ENCODE results near the gene PLK2.

PLK2 gene

DNA sequence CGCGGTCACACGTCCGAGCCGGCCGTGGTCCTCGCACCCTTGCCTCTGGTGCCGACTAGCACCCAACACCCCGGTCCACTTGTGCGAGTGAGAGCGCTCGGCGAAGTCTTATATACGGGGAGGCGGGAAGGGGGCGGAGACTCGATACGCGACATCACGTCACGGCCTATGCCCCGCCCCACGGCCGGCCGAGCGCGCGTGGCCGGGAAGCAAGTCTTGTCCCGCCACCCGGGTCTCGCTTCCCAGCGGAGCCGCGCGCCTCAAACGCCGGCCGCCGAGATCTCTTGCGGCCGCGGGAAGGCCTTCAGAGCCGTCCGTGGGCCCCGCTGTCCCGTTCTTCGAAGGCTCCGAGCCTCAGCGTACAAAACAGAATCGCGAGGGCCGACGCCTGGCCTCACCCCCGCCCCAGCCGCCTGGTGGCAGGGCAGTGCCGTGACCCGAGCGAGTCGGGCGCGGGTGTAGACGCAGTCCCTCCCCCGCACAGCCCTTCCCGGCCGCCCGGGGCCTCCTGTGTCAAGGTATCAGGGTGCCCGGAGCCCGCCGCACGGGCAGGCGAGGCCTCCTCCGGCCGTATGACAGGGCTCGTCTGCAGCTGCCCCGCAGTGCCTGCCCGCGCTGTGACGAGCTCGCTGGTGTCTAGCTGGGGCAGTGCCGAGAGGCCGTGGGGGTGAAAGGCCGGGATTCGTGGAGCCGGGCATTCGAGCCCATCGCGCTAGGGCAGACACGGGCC, at the start of gene PLK2:
Gene PLK2 (minus strand): TSS at position 85 of the 730 bp plus-strand sequence. CDS start 127 bp downstream, outside the sequence.
- peak; percentile 85 for DNase-seq (ENCODE audit: low spot score)

DNA sequence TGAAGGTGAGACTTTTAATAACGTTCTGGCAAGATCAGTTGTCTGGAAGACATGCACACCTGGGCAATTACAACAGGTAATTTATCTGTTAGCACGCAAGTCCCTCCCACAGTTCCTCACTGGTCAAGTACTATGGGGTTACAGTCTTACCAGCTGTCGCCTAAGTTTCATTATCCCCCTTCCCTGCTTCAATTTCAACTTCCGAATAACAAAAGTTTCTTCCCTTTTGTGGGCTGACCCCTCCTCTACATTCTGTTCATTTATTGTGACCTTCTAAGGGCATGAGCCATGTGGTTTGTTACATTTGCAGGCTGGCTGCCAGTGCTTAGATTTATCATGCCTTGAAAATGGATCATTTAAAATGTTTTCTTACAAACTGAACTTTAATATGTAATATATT, 47.8 kb upstream of the PLK2 start:
- no peak for DNase-seq (ENCODE audit: low spot score)

DNA sequence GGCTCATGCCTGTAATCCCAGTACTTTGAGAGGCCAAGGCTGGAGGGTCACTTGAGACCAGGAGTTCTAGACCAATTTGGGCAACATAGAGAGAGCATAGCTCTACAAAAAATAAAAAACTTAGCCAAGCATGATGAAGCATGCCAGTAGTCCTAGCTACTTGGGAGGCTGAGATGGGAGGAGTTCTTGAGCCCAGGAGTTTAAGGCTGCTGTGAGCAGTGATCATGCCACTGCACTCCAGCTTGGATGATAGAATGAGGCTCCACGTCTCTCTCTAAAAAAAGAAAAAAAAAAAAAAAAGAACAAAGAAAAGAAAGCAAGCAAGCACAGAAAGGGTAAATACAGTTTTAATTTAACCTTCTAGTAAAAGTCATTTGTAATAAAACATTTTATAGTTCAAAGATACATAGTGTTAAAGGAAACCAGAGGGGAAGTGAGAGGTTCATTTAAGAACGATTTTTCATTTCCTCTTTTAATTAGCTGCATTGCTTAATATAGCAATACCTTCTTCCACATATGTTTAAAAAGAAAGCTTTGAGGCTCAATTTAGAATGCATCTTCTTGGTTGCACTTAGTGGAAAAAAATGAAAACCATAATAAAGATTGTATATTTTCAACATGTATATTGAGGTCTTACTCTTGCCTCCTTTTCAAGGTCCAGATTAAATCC, 46.2 kb upstream of the PLK2 start:
- DNase-seq (ENCODE audit: low spot score) = no peak

DNA sequence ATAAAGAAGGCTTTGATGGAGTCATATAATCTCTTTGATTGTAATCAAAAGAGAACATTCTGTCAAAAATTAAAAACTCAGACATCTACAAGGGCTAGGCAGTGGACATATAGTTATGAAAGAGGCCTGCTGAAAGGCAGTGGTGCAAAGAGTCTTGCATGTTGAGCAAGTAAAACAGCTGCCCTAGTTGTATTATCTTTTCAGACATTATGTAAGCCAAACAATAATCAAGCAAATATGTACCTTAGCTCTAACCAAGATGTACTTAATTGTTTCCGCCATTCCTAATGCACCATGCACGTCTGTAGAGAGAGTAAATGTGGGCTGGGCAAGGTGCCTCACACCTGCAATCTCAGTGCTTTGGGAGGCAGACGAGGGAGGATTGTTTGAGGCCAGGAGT, 45.6 kb upstream of the PLK2 start:
- no peak for DNase-seq (ENCODE audit: low spot score)

DNA sequence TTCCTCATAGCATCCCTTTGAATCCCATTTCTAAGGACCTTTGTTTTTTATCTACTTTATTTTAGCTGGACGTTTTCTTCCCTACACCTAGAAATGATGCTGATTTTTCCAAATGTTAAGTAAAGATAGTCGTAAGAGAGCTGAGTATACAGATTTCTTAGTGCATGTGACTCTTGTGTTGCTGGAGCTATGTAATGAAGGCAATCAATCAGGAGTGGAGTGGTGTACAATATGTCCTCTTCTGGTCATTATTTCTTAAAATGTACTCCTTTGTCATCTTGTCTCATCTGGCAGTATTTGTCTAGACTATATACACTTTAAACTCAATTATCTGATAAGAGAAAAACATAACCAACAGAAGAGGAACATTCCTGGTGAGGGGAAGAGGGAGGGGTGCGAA, 44.9 kb upstream of the PLK2 start:
- no peak for DNase-seq (ENCODE audit: low spot score)

DNA sequence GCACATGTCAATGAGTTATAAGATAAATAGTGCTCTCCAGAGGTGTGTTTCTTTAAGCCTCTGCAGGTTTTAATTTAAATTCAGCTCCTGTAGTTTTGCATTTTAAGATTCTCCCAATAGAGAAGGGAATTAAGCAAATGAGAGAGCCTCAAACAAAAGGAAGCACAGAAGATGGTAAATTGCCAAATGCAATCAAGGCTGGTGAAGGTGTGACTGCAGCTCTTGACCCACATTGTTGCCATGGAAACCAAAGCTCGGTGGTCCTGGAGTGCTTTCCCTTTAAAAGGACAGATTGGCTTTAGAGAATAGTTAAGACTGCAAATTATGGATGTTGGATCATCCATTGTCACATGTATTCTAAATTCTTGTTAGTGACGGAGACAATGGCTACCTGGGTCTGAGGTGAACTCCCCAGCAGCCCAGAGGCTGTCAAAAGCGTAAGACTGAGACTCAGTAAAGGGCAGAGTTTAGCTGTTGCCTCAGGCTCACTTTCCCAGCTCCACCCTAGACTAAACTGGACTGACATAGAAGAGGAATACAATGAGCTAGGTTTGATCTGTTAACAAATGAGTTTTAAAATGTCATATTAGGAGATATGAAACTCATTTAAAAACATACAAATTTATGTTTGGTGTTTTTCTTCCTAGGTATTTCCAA, 43.6 kb upstream of the PLK2 start:
- no peak for DNase-seq (ENCODE audit: low spot score)

DNA sequence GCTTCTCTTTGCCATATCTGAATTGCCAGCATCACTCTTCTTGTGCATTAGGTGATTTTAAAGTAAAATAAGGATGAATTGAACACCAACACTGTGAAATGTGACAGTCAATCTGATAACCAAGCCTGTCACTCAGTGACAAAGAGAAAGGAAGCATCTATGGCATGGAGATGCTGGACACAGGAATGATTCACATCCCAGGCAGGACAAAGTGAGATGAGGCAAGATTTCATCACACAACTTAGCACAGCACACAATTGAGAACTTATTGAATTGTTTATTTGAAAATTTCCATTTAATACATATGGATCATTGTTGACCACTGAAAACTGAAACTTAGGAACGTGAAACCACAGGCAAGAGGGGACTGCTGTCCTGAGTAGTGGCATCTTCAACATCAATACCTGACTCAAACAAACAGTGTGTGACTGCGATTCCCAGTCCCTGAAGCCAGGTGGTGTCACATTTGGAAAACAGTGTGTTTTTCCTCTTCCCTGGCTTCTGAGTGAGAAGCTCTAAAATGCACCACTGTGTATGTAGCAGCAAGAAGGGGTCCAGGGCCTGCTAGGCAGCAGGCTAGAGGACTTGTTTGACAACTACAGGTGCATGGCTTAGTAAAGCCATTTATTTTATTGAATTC, 42.0 kb upstream of the PLK2 start:
- DNase-seq (ENCODE audit: low spot score) = peak; percentile 29

DNA sequence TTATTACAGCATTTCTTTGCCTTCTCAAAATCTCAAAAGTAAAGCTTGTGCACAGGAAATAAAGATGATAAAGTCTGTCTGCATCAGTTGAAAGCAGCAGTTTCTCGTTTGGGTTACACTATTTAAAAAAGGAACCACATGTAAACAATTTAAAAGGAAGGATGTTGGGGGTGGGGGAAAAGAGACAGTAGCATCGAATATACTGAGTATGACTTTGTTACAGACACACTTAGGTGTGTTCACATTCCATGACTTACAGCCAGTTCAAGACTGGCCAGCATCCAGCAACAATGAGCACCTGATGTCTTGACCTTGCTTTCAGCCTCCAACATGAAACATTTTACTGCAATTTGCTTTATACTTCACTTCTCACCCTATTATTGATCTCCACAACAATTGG, 40.1 kb upstream of the PLK2 start:
- DNase-seq (ENCODE audit: low spot score) = no peak

DNA sequence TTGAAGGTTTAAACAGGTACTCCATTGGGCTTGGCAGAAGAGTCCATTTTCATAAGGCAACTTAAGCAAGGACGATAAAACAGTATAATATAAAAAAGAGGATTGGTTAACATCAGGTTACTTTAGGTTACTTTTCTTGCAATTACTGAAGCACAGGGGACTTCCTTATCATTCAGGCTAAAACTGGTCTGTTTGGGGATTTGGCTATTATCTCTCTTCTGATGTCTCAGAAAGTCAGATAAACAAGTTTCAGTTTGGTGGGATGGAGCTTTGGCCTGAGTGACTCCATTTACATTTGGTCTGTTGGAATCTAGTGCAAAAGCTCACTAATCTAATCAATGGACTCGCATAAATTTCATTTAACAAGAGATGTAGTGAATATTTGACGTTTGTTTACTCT, 39.3 kb upstream of the PLK2 start:
- no peak for DNase-seq (ENCODE audit: low spot score)

DNA sequence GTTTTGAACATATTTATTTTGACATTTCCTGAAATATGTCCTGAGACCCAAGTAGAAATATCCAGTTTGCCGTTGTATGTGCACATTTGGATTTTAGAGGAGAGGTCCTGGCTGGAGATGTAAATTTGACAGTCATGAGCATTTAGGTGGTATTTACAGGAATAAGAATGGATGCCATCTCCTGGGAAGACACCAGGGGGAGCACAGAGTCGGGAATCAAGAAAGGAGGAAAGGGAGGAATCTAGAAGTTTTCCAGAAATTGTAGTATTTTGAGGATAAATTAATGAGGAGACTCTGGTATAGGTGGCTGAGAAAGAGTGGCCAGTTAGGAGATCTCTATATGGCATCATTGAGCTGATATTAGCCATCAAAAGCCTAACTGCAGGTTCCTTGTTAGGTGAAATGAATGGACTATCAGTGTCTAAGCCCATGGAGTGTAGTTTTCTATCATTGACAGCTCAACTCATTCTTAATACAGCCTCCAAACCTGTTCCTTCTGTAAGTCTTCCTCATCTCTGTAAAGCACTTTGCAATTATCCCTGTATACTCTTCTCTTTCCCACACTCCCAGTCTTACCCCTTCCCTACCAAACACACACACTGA, 38.6 kb upstream of the PLK2 start:
- peak; percentile 46 for DNase-seq (ENCODE audit: low spot score)

DNA sequence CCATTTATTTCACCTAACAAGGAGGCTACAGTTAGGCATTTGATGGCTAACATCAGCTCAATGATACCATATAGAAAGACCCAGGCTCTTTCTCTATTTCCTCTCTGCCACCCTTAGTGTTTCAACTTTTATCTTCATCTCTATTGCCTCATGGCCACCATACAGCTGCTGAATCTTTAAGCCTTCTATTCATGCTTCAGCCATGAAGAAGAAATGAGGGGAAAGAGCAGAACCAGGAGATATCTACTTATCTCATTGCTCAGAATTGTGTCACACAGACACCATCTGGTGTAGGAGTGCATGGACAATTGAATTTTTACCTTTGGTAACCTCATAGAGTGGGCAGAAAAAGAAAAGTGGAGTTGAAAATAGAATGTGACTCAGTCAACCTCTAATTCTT, 38.0 kb upstream of the PLK2 start:
- DNase-seq (ENCODE audit: low spot score) = no peak

DNA sequence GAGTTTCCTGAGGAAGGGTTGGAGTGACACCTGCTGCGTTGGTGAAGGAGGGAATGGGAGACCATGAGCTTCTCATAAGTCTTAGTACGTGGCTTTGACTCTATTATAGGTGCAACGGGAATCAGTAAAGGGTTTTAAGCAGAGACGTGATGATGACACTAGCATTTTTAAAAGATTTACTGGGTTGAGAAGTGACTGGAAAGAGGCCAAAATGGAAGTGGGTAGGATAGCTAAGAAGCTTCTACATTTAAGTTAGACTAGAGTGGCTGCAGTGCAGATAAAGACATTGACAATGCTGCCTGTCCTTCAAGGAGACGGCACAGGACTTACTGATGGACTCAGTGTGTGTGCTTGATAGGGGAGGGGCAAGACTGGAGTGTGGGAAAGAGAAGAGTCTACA, 37.5 kb upstream of the PLK2 start:
- no peak for DNase-seq (ENCODE audit: low spot score)

DNA sequence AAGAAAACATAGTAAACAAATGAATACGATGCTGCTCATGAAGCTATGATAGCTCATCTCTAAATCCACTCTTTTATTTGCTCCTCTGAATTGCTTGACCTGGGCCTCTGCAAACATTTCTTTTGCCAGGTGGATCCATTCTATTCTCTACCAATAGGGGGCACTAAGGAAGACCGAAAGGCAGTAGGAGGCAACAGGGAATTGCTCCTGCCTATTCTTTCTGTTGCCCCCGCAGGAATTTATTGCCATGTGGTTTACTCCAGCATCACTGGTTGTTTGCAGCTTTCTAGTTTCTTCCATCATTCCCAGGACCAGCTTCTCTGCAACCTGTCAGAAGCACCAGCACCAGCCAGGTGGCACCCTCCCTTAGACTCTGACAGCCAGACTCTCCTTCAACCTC, 36.6 kb upstream of the PLK2 start:
- no peak for DNase-seq (ENCODE audit: low spot score)

DNA sequence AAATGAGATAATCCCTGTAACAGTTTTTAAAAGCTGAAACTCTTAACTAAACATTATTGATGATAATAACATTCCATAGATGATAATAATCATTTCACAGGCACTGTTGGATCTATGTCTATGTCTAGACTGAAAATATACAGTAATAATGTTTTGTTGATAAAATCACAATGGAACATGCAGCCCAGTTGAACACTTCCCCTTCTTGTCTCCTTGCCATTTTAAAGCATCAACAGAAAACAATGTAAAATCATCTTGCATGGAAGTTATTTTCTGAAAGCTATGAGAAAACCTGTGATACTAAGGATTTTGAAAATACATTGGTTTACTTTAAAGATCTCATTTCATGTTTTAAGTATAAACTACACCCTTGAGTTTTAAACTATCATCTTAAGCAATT, 33.3 kb upstream of the PLK2 start:
- no peak for DNase-seq (ENCODE audit: low spot score)

DNA sequence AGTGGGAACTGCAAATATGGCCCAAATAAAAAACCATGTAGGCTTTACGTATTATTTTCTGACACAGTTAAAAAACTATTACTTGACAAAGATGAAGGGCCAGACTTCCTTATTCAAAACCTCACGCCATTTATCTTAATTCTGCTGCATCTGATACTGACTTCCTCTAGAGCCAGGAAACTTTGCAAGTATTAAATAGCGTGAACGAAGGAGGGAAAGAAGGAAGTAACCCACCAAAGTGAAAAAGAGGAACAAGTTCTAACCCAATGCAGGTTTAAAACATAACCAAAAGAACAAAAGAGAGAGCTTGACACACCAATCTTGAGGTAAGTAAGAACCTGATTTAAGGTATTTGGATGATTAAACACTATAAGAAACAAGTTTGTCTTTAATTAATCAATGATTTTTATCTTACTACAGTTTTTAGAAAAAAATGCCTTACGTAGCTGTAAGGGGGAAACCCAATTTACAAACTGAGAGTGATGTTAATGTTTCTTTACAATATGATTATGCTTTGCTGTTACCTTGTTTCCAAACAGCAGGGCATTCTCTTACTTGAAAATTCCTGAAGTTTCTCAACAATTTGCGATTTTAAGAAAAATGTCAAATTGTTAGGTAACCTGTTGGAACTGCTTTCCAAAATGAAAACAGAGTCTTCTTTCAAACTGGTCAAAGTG, 31.5 kb upstream of the PLK2 start, which contains the start of gene GAPT:
Gene GAPT (plus strand): TSS at position 220 of the 677 bp plus-strand sequence. CDS start 3,102 bp downstream, outside the sequence.
- DNase-seq (ENCODE audit: low spot score) = no peak

DNA sequence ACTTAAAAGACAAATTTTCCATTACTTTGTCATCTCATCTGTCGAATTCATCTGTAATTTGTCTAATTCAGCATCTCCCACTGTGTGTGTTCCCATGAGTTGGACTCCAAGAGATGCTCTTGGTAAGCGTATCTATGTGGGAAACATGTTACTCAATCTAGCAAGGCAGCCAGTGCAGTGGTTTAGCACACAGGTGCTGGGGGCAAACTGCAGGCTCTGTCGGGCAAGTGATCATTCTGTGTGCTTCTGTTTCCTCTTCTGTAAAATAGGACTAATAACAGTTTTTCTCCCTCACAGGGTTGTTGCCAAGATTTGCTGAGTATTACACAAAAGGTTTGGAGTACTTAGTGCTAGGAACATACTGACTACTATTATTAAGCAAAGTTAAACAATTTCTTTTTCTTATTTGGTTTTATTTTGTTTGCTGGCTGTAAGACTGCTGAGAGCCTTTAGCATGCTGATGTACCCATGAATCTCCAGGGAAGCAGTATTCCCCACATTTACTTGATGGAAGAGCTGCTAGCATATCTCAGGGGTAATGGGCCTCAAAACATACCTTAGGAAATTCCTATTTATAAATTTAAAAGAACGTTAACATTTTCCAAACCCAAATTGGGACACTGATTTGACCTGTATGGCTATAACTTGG, 30.6 kb upstream of the PLK2 start:
- no peak for DNase-seq (ENCODE audit: low spot score)

DNA sequence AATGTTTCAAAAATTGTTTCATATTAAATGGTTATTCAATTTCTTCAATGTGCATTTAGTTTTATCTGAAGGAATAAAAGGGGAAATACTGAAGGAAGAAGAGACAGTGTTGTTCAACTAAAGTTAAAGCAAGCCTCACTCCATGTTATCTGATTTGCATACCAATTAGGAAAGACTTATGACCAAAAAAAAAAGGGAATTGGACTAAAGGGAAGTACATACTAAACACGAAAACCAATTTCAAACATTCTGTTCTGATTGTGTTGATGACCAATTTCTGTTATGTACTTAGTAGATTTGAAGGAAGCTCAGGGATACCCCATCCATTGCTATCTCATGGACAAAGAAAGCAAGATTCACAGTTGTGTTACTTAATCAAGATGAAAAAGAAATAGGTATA, 26.4 kb upstream of the PLK2 start:
- DNase-seq (ENCODE audit: low spot score) = no peak

DNA sequence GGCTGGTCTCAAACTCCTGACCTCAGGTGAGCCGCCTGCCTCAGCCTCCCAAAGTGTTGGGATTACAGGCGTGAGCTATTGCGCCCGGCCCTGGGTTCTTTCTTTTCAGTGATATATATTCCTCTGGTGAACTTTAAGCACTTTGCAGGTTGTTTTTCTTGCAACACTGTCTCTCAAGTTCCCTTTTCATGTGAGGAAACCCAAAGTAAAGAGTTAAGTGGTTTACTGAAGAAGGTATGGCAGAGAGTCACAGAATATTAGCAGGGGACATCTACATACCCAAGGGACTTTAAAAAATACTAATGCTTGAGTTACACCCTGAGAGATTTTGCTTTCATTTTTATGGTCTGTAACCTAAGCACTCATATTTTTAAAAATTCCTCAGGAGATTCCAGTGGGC, 24.6 kb upstream of the PLK2 start:
- no peak for DNase-seq (ENCODE audit: low spot score)

DNA sequence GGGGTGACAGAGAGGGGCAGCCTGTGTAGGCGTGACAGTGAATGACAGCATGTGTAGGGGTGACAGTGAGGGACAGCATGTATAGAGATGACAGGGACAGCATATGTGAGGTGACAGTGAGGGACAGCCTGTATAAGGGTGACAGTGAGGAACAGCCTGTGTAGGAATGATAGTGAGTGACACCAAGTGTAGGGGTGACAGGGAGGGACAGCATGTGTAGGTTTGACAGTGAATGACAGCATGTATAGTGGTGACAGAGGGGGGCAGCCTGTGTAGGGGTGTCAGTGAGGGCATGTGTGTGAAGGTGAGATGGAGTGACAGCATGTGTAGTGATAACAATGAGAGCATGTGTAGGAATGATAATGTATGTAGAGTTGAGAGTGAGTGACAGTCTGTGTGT, 22.6 kb upstream of the PLK2 start:
- DNase-seq (ENCODE audit: low spot score) = no peak

DNA sequence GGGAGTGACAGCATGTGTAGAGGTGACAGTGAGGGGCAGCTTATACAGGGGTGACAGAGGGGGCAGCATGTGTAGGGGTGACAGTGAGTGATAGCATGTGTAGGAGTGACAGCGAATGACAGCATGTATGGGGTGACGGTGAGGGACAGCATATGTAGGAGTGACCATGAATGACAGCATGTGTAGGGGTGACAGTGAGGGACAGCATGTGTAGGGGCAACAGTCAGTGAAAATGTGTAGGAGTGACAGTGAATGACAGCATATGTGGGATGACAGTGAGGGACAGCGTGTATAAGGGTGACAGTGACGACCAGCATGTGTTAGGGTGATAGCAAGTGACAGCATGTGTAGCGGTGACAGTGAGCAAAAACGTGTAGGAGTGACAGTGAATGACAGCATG, 21.9 kb upstream of the PLK2 start:
- no peak for DNase-seq (ENCODE audit: low spot score)

DNA sequence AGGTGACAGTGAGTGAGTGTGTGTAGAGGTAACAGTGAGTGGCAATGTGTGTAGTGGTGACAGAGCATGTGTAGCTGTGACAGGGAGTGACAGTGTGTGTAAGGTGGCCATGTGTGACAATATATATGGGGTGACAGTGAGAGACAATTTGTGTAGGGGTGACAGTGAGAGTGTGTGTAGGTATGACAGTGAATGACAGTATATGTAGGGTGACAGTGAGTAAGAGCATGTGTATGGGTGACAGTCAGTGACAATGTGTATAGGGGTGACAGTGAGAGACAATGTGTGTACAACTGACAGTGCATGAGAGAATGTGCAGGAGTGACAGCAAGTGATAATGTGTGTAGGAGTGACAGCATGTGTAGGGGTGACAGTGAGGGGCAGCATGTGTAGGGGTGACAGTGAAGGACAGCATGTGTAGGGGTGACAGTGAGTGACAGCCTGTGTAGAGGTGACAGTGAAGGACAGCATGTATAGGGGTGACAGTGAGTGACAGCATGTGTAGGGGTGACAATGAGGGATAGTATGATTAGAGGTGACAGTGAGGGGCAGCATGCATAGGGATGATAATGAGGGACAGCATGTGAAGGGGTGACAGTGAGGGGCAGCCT, 21.3 kb upstream of the PLK2 start:
- no peak for DNase-seq (ENCODE audit: low spot score)

Measured in D341Med (cell line).